MM.1S (cell line): ENCODE data around the gene WDPCP.

Experiments
- CTCF ChIP-seq: fragments of 300-600 bp; sonication (generic); IDR thresholded peaks from 2 replicates; pipeline ENCODE4 v1.5.1; 2016; ENCODE audit warnings: antibody characterized with exemption, low read length, mixed read lengths
- EZH2 ChIP-seq: fragments of 300-600 bp; sonication (generic); optimal IDR thresholded peaks from 2 replicates; pipeline ENCODE3; 2017; ENCODE audit warnings: low read depth, mild to moderate bottlenecking, antibody characterized with exemption, low read length, mixed read lengths

- TF ChIP-seq CTCF (peak; percentile 58), EZH2 (no peak)
These were observed 100.1 kb downstream of the WDPCP start for GRCh38 chr2:63488118-63488713.
